GM21825 (cell line): ENCODE results near the gene CENPP.

Experiments
- ATAC-seq: cut with Tn5 transposase; IDR thresholded peaks from one replicate; pipeline ENCODE4 v1.9.1; 2021; ENCODE audit warnings: mild to moderate bottlenecking, moderate library complexity; ENCODE audit not compliant: unreplicated experiment

Gene CENPP

GRCh38 chr9:92312887-92313623, 12.7 kb upstream of the CENPP start:
- no peak for ATAC-seq

- ATAC-seq = no peak
Measured at GRCh38 chr9:92313624-92314012, 12.1 kb upstream of the CENPP start.

GRCh38 chr9:92315456-92315855, 10.3 kb upstream of the CENPP start:
- ATAC-seq = no peak

GRCh38 chr9:92324431-92324830, 1.3 kb upstream of the CENPP start:
- ATAC-seq = no peak

GRCh38 chr9:92324889-92325268, 874 bp upstream of the CENPP start:
- ATAC-seq = peak; percentile 15

GRCh38 chr9:92325991-92326500, 293 bp downstream of the CENPP start:
- peak; percentile 1 for ATAC-seq

GRCh38 chr9:92327283-92327850, 1.6 kb downstream of the CENPP start:
- no peak for ATAC-seq

GRCh38 chr9:92328225-92328624, 2.5 kb downstream of the CENPP start:
- no peak for ATAC-seq

GRCh38 chr9:92332577-92333281, 7.0 kb downstream of the CENPP start:
- no peak for ATAC-seq

- ATAC-seq = no peak
Measured at GRCh38 chr9:92333282-92333634, 7.5 kb downstream of the CENPP start.

GRCh38 chr9:92341578-92341977, 15.8 kb downstream of the CENPP start:
- no peak for ATAC-seq

- ATAC-seq = no peak
Measured at GRCh38 chr9:92342825-92343488, 17.2 kb downstream of the CENPP start.

GRCh38 chr9:92345582-92345981, 19.8 kb downstream of the CENPP start:
- ATAC-seq = no peak

GRCh38 chr9:92349771-92350739, 24.3 kb downstream of the CENPP start:
- no peak for ATAC-seq

GRCh38 chr9:92350740-92351133, 25.0 kb downstream of the CENPP start:
- ATAC-seq = no peak

GRCh38 chr9:92353051-92353450, 27.3 kb downstream of the CENPP start:
- ATAC-seq = no peak

- ATAC-seq = no peak
Measured at GRCh38 chr9:92359394-92359995, 33.7 kb downstream of the CENPP start.

GRCh38 chr9:92360083-92360482, 34.3 kb downstream of the CENPP start:
- no peak for ATAC-seq

GRCh38 chr9:92369075-92369474, 43.3 kb downstream of the CENPP start:
- no peak for ATAC-seq

- no peak for ATAC-seq
Measured at GRCh38 chr9:92373167-92373566, 47.4 kb downstream of the CENPP start.
